Measurements from ENCODE around the gene TNS1. TPM values are rescaled to one million over a fixed set of nuclear protein-coding genes. Genes with fewer than 3 reads are reported as not detected.
A peak's percentile ranks its signal among the peaks of the same experiment; 100 is the strongest.

The TNS1 gene
- polyA plus RNA-seq, 1 of the 3 experiments (the other 2 are of a cell fraction), result 12.1 TPM

DNA sequence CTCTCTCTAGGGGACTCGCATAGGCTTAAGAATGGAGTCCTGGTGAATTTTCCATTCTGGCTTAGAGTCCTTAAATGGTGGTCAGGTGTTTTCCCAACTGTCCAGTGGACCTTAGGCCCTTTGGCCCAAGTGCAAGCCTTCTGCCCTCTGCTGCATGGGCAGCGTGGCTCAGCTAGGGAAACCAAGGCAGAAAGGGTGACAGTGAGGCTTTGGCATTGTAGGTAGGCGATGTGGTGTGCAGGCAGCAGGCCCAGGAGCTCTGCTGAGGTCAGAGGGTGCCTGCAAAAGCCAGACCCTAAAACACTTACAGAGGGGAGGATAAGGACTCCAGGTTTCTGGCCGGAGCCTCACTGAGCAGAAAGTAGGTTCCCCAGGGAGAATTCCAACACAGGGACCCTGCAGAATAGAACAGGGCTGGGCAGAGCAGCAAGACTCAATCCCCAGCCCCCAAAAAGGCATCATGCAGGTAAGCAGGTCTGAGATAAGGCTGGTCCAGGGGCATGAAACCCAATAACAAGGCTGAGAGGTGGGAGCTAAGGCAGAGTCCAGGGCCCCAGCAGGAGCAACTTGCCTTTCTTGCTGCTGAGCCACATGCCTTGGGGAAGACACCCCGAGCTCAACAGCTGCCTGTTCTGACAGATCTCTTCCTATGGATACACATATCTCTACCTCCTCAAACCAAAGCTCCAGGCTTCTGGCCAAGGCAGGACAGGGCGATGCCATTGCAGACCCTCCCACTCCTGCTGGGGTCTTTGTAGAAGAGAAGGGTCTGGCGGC lies 199.7 kb downstream of the TNS1 start (continued):
- no peak for TF ChIP-seq RFX5 (IDR thresholded peaks at IDR 0.05; ENCODE audit: low read length)

DNA sequence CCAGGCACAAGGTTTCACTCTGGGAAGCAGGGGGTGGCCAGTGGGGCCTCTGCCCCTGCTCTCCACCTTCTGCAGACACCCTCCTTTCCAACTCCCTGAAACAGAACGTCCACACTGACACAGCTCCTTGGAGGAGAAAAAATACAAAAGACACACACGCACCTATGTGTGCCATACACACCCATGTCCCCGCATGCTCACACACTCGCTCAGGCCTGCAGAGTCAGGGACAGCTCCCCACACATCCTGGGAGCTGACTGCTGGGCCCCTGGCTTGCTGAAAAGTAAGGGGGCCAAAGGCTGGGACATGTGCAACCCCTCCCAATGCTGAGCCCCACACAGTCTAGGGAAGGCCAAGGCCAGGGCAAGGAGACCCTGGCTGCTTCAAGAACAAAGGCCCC lies 200.5 kb downstream of the TNS1 start:
- H3K27me3 ChIP-seq (ENCODE audit: insufficient read depth), result no peaks in the 10 kb centered on the region
- H3K9me2 ChIP-seq, result no peaks in the 10 kb centered on the region
- H3K9ac ChIP-seq, result no peak overlapping the region
- H3K4me1 ChIP-seq (ENCODE audit: control insufficient read depth in 1 of 2, insufficient read depth in 2 of 2, low read depth in 1 of 2, low read length in 1 of 2), result peaks cover 0 to 17% of the 10 kb centered on the region in 2 experiments; a peak in 2 of 4 replicates
- ChIA-PET POLR2A (no interaction called here), CTCF (interaction anchor here (0.8 to 18.5 kb wide), 7 partner anchors 8 to 192 kb away, joined by 3 to 666 read pairs (median 6); partner anchors contain the start of gene TNS1)
- no peak overlapping the region; a peak in 1 of 4 replicates for H3K27ac ChIP-seq (ENCODE audit: low read depth in 2 of 2, low read length in 1 of 2)
- WGBS (ENCODE audit: low lambda C conversion rate), result 80% methylated on average over 4 of the region's 4 CpGs
- peaks cover 16 to 32% of the 10 kb centered on the region in 2 experiments for H3K36me3 ChIP-seq (replicated peaks in 1 of 2; ENCODE audit: control insufficient read depth in 1 of 2, insufficient read depth in 2 of 2, low read length in 1 of 2)
- no peak overlapping the region for H2AFZ ChIP-seq (ENCODE audit: low read depth)
- peaks cover 8% of the 10 kb centered on the region; the same call in 1 of the 2 replicates for H4K20me1 ChIP-seq (ENCODE audit: insufficient read depth)
- TF ChIP-seq TEAD4 (IDR thresholded peaks at IDR 0.05; ENCODE audit: borderline replicate concordance, insufficient read depth) (no peak), POLR2AphosphoS5 (IDR thresholded peaks at IDR 0.05; ENCODE audit: low read depth, low read length) (no peak), MEF2A (IDR thresholded peaks at IDR 0.05; ENCODE audit: borderline replicate concordance, low read depth) (no peak), RAD21 (IDR thresholded peaks at IDR 0.05; ENCODE audit: low read length) (no peak), YY1 (IDR thresholded peaks at IDR 0.05; ENCODE audit: low read depth) (no peak)
- TF ChIP-seq, protein P1, sequence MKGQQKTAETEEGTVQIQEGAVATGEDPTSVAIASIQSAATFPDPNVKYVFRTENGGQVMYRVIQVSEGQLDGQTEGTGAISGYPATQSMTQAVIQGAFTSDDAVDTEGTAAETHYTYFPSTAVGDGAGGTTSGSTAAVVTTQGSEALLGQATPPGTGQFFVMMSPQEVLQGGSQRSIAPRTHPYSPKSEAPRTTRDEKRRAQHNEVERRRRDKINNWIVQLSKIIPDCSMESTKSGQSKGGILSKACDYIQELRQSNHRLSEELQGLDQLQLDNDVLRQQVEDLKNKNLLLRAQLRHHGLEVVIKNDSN (IDR thresholded peaks at IDR 0.05; ENCODE audit: borderline replicate concordance, low read depth), result no peak
- peaks cover 43% of the 10 kb centered on the region for H3F3A ChIP-seq (replicated peaks; ENCODE audit: insufficient read depth)
- no peak overlapping the region for H3K4me3 ChIP-seq (ENCODE audit: low read depth in 2 of 2, low read length in 1 of 2)
- no peak overlapping the region for H3K4me2 ChIP-seq
- no peak for DNase-seq
- H3K79me2 ChIP-seq (ENCODE audit: insufficient read depth), result no peaks in the 10 kb centered on the region
- no peaks in the 10 kb centered on the region for H3K9me3 ChIP-seq

DNA sequence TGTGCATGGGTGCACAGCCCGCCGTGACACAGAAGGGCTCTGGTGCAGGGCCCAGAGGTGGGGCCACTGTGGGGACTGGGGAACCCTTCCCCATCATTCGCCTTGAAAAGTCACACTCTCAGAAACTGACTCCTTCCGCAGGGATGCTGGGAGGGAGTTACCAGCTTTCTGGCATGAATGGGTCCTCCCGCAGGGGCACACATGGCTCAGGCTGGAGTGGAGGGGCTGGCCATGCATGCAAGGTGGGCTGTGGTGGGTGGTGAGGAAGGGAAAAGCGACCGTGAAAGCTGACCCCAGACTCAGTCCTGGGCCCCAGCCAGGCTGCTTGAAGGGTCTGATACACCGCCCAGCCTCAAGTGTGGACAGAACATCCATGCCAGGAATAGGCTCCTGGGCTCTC lies 201.1 kb downstream of the TNS1 start:
- no peaks in the 10 kb centered on the region for H3K9me3 ChIP-seq
- TF ChIP-seq, protein P2, sequence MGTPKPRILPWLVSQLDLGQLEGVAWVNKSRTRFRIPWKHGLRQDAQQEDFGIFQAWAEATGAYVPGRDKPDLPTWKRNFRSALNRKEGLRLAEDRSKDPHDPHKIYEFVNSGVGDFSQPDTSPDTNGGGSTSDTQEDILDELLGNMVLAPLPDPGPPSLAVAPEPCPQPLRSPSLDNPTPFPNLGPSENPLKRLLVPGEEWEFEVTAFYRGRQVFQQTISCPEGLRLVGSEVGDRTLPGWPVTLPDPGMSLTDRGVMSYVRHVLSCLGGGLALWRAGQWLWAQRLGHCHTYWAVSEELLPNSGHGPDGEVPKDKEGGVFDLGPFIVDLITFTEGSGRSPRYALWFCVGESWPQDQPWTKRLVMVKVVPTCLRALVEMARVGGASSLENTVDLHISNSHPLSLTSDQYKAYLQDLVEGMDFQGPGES (IDR thresholded peaks at IDR 0.05; ENCODE audit: low read depth, low read length), result no peak
- TF ChIP-seq TEAD4 (IDR thresholded peaks at IDR 0.05; ENCODE audit: borderline replicate concordance, insufficient read depth) (no peak), SIN3A (IDR thresholded peaks at IDR 0.05; ENCODE audit: borderline replicate concordance, low read depth, low read length) (no peak), TCF12 (IDR thresholded peaks at IDR 0.05) (no peak), EZH2phosphoT487 (IDR thresholded peaks at IDR 0.05; ENCODE audit: borderline replicate concordance, low read depth) (no peak)
- TF ChIP-seq, protein P3, sequence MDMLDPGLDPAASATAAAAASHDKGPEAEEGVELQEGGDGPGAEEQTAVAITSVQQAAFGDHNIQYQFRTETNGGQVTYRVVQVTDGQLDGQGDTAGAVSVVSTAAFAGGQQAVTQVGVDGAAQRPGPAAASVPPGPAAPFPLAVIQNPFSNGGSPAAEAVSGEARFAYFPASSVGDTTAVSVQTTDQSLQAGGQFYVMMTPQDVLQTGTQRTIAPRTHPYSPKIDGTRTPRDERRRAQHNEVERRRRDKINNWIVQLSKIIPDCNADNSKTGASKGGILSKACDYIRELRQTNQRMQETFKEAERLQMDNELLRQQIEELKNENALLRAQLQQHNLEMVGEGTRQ (IDR thresholded peaks at IDR 0.05; ENCODE audit: borderline replicate concordance, low read depth, low read length), result no peak
- TF ChIP-seq, protein P4, sequence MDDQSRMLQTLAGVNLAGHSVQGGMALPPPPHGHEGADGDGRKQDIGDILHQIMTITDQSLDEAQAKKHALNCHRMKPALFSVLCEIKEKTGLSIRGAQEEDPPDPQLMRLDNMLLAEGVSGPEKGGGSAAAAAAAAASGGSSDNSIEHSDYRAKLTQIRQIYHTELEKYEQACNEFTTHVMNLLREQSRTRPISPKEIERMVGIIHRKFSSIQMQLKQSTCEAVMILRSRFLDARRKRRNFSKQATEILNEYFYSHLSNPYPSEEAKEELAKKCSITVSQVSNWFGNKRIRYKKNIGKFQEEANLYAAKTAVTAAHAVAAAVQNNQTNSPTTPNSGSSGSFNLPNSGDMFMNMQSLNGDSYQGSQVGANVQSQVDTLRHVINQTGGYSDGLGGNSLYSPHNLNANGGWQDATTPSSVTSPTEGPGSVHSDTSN (IDR thresholded peaks at IDR 0.05), result no peak
- H3K9me2 ChIP-seq, result no peaks in the 10 kb centered on the region
- H3K79me2 ChIP-seq (ENCODE audit: insufficient read depth), result no peaks in the 10 kb centered on the region
- H3K36me3 ChIP-seq (replicated peaks in 1 of 2; ENCODE audit: control insufficient read depth in 1 of 2, insufficient read depth in 2 of 2, low read length in 1 of 2), result peaks cover 12 to 26% of the 10 kb centered on the region in 2 experiments
- H3K4me1 ChIP-seq (ENCODE audit: control insufficient read depth in 1 of 2, insufficient read depth in 2 of 2, low read depth in 1 of 2, low read length in 1 of 2), result peaks cover 0 to 16% of the 10 kb centered on the region in 2 experiments; a peak in 1 of 4 replicates
- H3K27ac ChIP-seq (ENCODE audit: low read depth in 2 of 2, low read length in 1 of 2), result peak overlapping the region in 1 of 2 experiments; percentile 29; a peak in 1 of 4 replicates
- no peak overlapping the region for H3K4me2 ChIP-seq
- H3F3A ChIP-seq (replicated peaks; ENCODE audit: insufficient read depth), result peaks cover 39% of the 10 kb centered on the region
- no peaks in the 10 kb centered on the region for H3K27me3 ChIP-seq (ENCODE audit: insufficient read depth)
- ChIA-PET POLR2A (no interaction called here), CTCF (interaction anchor here (0.8 to 18.5 kb wide), 6 partner anchors 13 to 193 kb away, joined by 3 to 666 read pairs (median 44); partner anchors contain the start of gene TNS1)
- H2AFZ ChIP-seq (ENCODE audit: low read depth), result no peak overlapping the region
- peaks cover 8% of the 10 kb centered on the region; the same call in 1 of the 2 replicates for H4K20me1 ChIP-seq (ENCODE audit: insufficient read depth)
- H3K4me3 ChIP-seq (ENCODE audit: low read depth in 2 of 2, low read length in 1 of 2), result no peak overlapping the region
- 86% methylated on average over 8 of the region's 8 CpGs for WGBS (ENCODE audit: low lambda C conversion rate)
- no peak overlapping the region for H3K9ac ChIP-seq
- no peak for DNase-seq
